CD14-positive monocyte (primary cell): Measurements from ENCODE around the gene SMIM24. TPM values are rescaled to one million over a fixed set of nuclear protein-coding genes. Genes with fewer than 3 reads are reported as not detected.

Source experiments
- DNase-seq, 3 donors: peaks; one replicate each; pipeline ENCODE4 v3.0.0-alpha.2; 2011 to 2022
- H2AFZ ChIP-seq: 2 replicates; pipeline ENCODE4 v1.6.0; 2012; ENCODE audit warnings: mild to moderate bottlenecking, low read depth, low read length, inconsistent platforms; ENCODE audit not compliant: insufficient read depth, poor library complexity, severe bottlenecking
- H3K27ac ChIP-seq, 2 donors: 1 replicate in 1 of 2; 2 replicates in 1 of 2; pipeline ENCODE4 v1.5.1; 2012 to 2013; ENCODE audit warnings: low read length in 2 of 2, control low read depth in 1 of 2, inconsistent platforms in 1 of 2, low read depth in 1 of 2, mild to moderate bottlenecking in 1 of 2
- H3K27me3 ChIP-seq, 2 donors: one replicate each; pipeline versions ENCODE4 v1.6.0 to v1.6.1; 2011 to 2013; ENCODE audit warnings: low read length in 2 of 2; ENCODE audit not compliant: control insufficient read depth in 2 of 2, insufficient read depth in 2 of 2
- H3K36me3 ChIP-seq, 2 donors: replicated peaks in 1 of 2; 1 replicate in 1 of 2; 2 replicates in 1 of 2; pipeline versions ENCODE4 v1.5.1 to v1.6.1; 2012 to 2013; ENCODE audit warnings: low read length in 2 of 2, control low read depth in 1 of 2, inconsistent platforms in 1 of 2, mild to moderate bottlenecking in 1 of 2; ENCODE audit not compliant: insufficient read depth in 2 of 2, control insufficient read depth in 1 of 2
- H3K4me1 ChIP-seq, 2 donors: 1 replicate in 1 of 2; 2 replicates in 1 of 2; pipeline versions ENCODE4 v1.5.1 to v1.6.1; 2012 to 2013; ENCODE audit warnings: low read length in 2 of 2, control low read depth in 1 of 2, inconsistent platforms in 1 of 2, mild to moderate bottlenecking in 1 of 2, moderate library complexity in 1 of 2; ENCODE audit not compliant: insufficient read depth in 2 of 2, control insufficient read depth in 1 of 2
- H3K4me2 ChIP-seq: replicated peaks from 2 replicates; pipeline ENCODE3; 2012; ENCODE audit warnings: low read length, moderate library complexity, mild to moderate bottlenecking; ENCODE audit not compliant: poor library complexity, severe bottlenecking; ENCODE audit errors: extremely low read depth
- H3K4me3 ChIP-seq, 3 experiments: fragments of 200-600 bp in 1 of 3; sonication (generic) in 1 of 3; replicated peaks in 1 of 3; 1 replicate in 2 of 3; 2 replicates in 1 of 3; pipeline ENCODE4 v1.5.1; 2011 to 2013; ENCODE audit warnings: low read length in 3 of 3, mild to moderate bottlenecking in 3 of 3, control low read depth in 2 of 3, low read depth in 2 of 3, inconsistent platforms in 1 of 3, moderate library complexity in 1 of 3
- H3K79me2 ChIP-seq: 2 replicates; pipeline ENCODE4 v1.6.0; 2012; ENCODE audit warnings: mild to moderate bottlenecking, control low read depth, inconsistent platforms, low read length, moderate library complexity; ENCODE audit not compliant: insufficient read depth
- H3K9ac ChIP-seq: 2 replicates; pipeline ENCODE4 v1.6.0; 2017; ENCODE audit warnings: low read length, mild to moderate bottlenecking; ENCODE audit not compliant: insufficient read depth, poor library complexity, severe bottlenecking
- H3K9me3 ChIP-seq, 2 donors: replicated peaks in 1 of 2; 1 replicate in 1 of 2; 2 replicates in 1 of 2; pipeline versions ENCODE4 v1.5.1 to v1.6.1; 2012 to 2013; ENCODE audit warnings: low read length in 2 of 2, control low read depth in 1 of 2; ENCODE audit not compliant: control insufficient read depth in 1 of 2, insufficient read depth in 1 of 2
- H4K20me1 ChIP-seq: 2 replicates; pipeline ENCODE4 v1.6.0; 2012; ENCODE audit warnings: mild to moderate bottlenecking, low read length, control low read depth, moderate library complexity; ENCODE audit not compliant: insufficient read depth
- H3K27ac Mint-ChIP-seq, 7 donors: one replicate each; pipeline ENCODE4 v1.8.0; 2020; ENCODE audit warnings: mild to moderate bottlenecking in 7 of 7, mixed read lengths in 7 of 7, moderate library complexity in 6 of 7, inconsistent platforms in 2 of 7
- H3K27me3 Mint-ChIP-seq, 3 donors: one replicate each; pipeline ENCODE4 v1.8.0; 2021 to 2022; ENCODE audit warnings: low read depth in 3 of 3, mild to moderate bottlenecking in 3 of 3, mixed read lengths in 3 of 3, moderate library complexity in 3 of 3, inconsistent platforms in 1 of 3
- H3K36me3 Mint-ChIP-seq, 2 donors: one replicate each; pipeline ENCODE4 v1.8.0; 2020; ENCODE audit warnings: mixed read lengths in 2 of 2, inconsistent platforms in 1 of 2, mild to moderate bottlenecking in 1 of 2
- H3K4me1 Mint-ChIP-seq: one replicate; pipeline ENCODE4 v1.8.0; 2020; ENCODE audit warnings: mild to moderate bottlenecking, mixed read lengths
- H3K4me3 Mint-ChIP-seq, 2 donors: one replicate each; pipeline ENCODE4 v1.8.0; 2020; ENCODE audit warnings: mild to moderate bottlenecking in 2 of 2, mixed read lengths in 2 of 2, moderate library complexity in 1 of 2
- H3K9me3 Mint-ChIP-seq, 7 donors: one replicate each; pipeline ENCODE4 v1.8.0; 2020 to 2022; ENCODE audit warnings: mixed read lengths in 7 of 7, mild to moderate bottlenecking in 6 of 7, moderate library complexity in 6 of 7, inconsistent platforms in 2 of 7
- CTCF ChIP-seq: fragments of 200-600 bp; IDR thresholded peaks from one replicate; pipeline ENCODE4 v1.8.0; 2022; ENCODE audit warnings: antibody characterized with exemption, mild to moderate bottlenecking
- WGBS: methylation state at CpG from one replicate; pipeline ENCODE4 v1.1.5; 2013; ENCODE audit warnings: missing lambda C conversion rate; ENCODE audit not compliant: insufficient coverage; 5-methylcytosine and 5-hydroxymethylcytosine counted together
- intact Hi-C, 2 donors: fragments of 100-400 bp; cut with micrococcal nuclease; formaldehyde crosslinking; loops; one replicate each; pipeline versions ENCODE4 v1.15.0 to v1.15.1; 2023
- polyA plus RNA-seq, 3 donors: library from polyadenylated mRNA; depleted of rRNA in 1 of 3; unstranded in 2 of 3; stranded (reverse) in 1 of 3; fragments of 300-500 nt in 2 of 3; fragments of >200 nt in 1 of 3; fragmentation: Illumina TruSeq in 2 of 3; gene quantifications; 1 replicate in 2 of 3; 2 replicates in 1 of 3; pipeline ENCODE4 v1.2.3, GENCODE V29; 2012 to 2021

Gene SMIM24
- polyA plus RNA-seq, 3 donors = 0.30 TPM; not detected in 2

- intact Hi-C loops = loop anchor here in 1 of 2 donors (5.0 kb wide), 1 partner anchor 147 kb away; no protein-coding TSS in a partner anchor
- Histone ChIP-seq H3K4me2 (no peak overlapping the region), H3K36me3 (no peaks in the 10 kb centered on the region), H3K27me3 (no peaks in the 10 kb centered on the region), H3K4me1 (peaks cover 7 to 14% of the 10 kb centered on the region in 2 donors), H3K9me3 (no peaks in the 10 kb centered on the region), H3K27ac (no peak overlapping the region), H4K20me1 (peaks cover 1% of the 10 kb centered on the region), H3K4me3 (no peak overlapping the region), H3K9ac (no peak overlapping the region), H3K79me2 (no peaks in the 10 kb centered on the region), H2AFZ (no peak overlapping the region)
- no peak for TF ChIP-seq CTCF
- no peak for DNase-seq
- Mint-ChIP-seq H3K4me1 (peaks cover 17% of the 10 kb centered on the region), H3K9me3 (peaks cover 0 to 4% (median 0%) of the 10 kb centered on the region in 7 donors), H3K4me3 (no peak overlapping the region), H3K27me3 (peaks cover 1 to 16% (median 12%) of the 10 kb centered on the region in 3 donors), H3K27ac (no peak overlapping the region), H3K36me3 (no peaks in the 10 kb centered on the region)
- WGBS = 79% methylated on average over 2 of the region's 2 CpGs
Measured at GRCh38 chr19:3474614-3475013, 5.7 kb downstream of the SMIM24 start.

- peaks cover 0 to 4% (median 0%) of the 10 kb centered on the region in 7 donors for H3K9me3 Mint-ChIP-seq
- no peak overlapping the region for H3K27ac Mint-ChIP-seq
- Histone ChIP-seq H4K20me1 (peaks cover 7% of the 10 kb centered on the region), H2AFZ (no peak overlapping the region), H3K9me3 (no peaks in the 10 kb centered on the region), H3K79me2 (no peaks in the 10 kb centered on the region), H3K4me2 (no peak overlapping the region), H3K9ac (no peak overlapping the region), H3K4me1 (peaks cover 3 to 8% of the 10 kb centered on the region in 2 donors), H3K4me3 (no peak overlapping the region), H3K36me3 (no peaks in the 10 kb centered on the region), H3K27me3 (no peaks in the 10 kb centered on the region), H3K27ac (no peak overlapping the region)
- H3K36me3 Mint-ChIP-seq = no peaks in the 10 kb centered on the region
- 100% methylated on average over 5 of the region's 8 CpGs for WGBS
- H3K4me3 Mint-ChIP-seq = no peak overlapping the region
- no peak for DNase-seq
- intact Hi-C loops = loop anchor here in 1 of 2 donors (5.0 kb wide), 1 partner anchor 147 kb away; no protein-coding TSS in a partner anchor
- H3K27me3 Mint-ChIP-seq = peaks cover 4 to 15% (median 12%) of the 10 kb centered on the region in 3 donors
- no peak for TF ChIP-seq CTCF
- peaks cover 12% of the 10 kb centered on the region for H3K4me1 Mint-ChIP-seq
Measured at GRCh38 chr19:3474010-3474409, 6.3 kb downstream of the SMIM24 start.
